Panc1 (cell line): ENCODE results near the gene COL4A1. TPM values are rescaled to one million over a fixed set of nuclear protein-coding genes. Genes with fewer than 3 reads are reported as not detected.

ENCODE experiments used
- ATAC-seq: fragments of 200-7000 bp; cut with Tn5 transposase; 2 replicates; pipeline ENCODE4 v1.9.1; 2020; ENCODE audit warnings: mild to moderate bottlenecking, moderate library complexity
- BruUV-seq: library from RNA; stranded (reverse); fragments of 400-500 nt; replicated peaks from 2 replicates; lab custom pipeline; 2021; lab: Mats Ljungman, UMichigan
- CTCF ChIA-PET: fragments of 300-600 bp; sonication (Branson Sonifier 250); formaldehyde crosslinking; loops from one replicate; lab custom pipeline; 2022; ENCODE audit warnings: antibody characterized with exemption; lab: Charles Lee
- POLR2A ChIA-PET: fragments of 300-600 bp; sonication (Branson Sonifier 250); formaldehyde crosslinking; loops from one replicate; lab custom pipeline; 2022; ENCODE audit warnings: antibody characterized with exemption; lab: Charles Lee
- DNase-seq: peaks from one replicate; pipeline ENCODE4 v3.0.0-alpha.2; 2010; ENCODE audit warnings: low read depth, low spot score
- H3K27ac ChIP-seq: 2 replicates; pipeline ENCODE4 v1.5.1; 2011; ENCODE audit warnings: mild to moderate bottlenecking, low read length, inconsistent platforms
- H3K27me3 ChIP-seq: fragments of 200-500 bp; sonication (Bioruptor generic); 2 replicates; pipeline ENCODE4 v1.6.0; 2014; ENCODE audit warnings: low read length, inconsistent platforms; ENCODE audit not compliant: control insufficient read depth, insufficient read depth
- H3K36me3 ChIP-seq: fragments of 200-500 bp; sonication (Bioruptor generic); 2 replicates; pipeline ENCODE4 v1.5.1; 2014; ENCODE audit warnings: inconsistent platforms, mild to moderate bottlenecking, low read length, moderate library complexity; ENCODE audit not compliant: control insufficient read depth, insufficient read depth
- H3K4me1 ChIP-seq: 2 replicates; pipeline ENCODE4 v1.5.1; 2011; ENCODE audit warnings: inconsistent platforms, mild to moderate bottlenecking, low read length, moderate library complexity; ENCODE audit not compliant: control insufficient read depth, insufficient read depth
- H3K4me3 ChIP-seq, 2 experiments: 2 replicates each; pipeline ENCODE4 v1.5.1; 2011 to 2012; ENCODE audit warnings: low read depth in 2 of 2, low read length in 2 of 2, mild to moderate bottlenecking in 2 of 2, inconsistent platforms in 1 of 2, moderate library complexity in 1 of 2
- H3K9me3 ChIP-seq: fragments of 200-500 bp; sonication (Bioruptor generic); 2 replicates; pipeline ENCODE4 v1.5.1; 2014; ENCODE audit warnings: low read depth, mild to moderate bottlenecking, inconsistent platforms, low read length, moderate library complexity; ENCODE audit not compliant: control insufficient read depth, insufficient read depth
- POLR2AphosphoS5 ChIP-seq: IDR thresholded peaks from 2 replicates; pipeline ENCODE4 v1.6.1; 2012; ENCODE audit warnings: mild to moderate bottlenecking, low read depth, low read length, moderate library complexity
- SIN3A ChIP-seq: IDR thresholded peaks from 2 replicates; pipeline ENCODE4 v1.6.1; 2012; ENCODE audit warnings: low read depth, mild to moderate bottlenecking, low read length, moderate library complexity, borderline replicate concordance; ENCODE audit not compliant: insufficient read depth
- TCF7L2 ChIP-seq: IDR thresholded peaks from 2 replicates; pipeline ENCODE4 v1.6.1; 2011; ENCODE audit warnings: mild to moderate bottlenecking, low read depth, low read length, inconsistent platforms
- in situ Hi-C: cut with HindIII; loops from 2 replicates; pipeline ENCODE4 v1.10.0; 2016; ENCODE audit warnings: low sequenced_read_pairs, low pct_unique_long_range_greater_than_20kb
- intact Hi-C: fragments of 100-400 bp; cut with micrococcal nuclease; formaldehyde crosslinking; loops from one replicate; pipeline ENCODE4 v1.10.0; 2022; ENCODE audit not compliant: unreplicated experiment
- total RNA-seq: library from RNA; stranded (reverse); gene quantifications from one replicate; pipeline ENCODE4 v1.2.1, GENCODE V29; 2021; ENCODE audit not compliant: unreplicated experiment
- TF ChIP-seq, protein P1 (sequence below), 2 experiments: IDR thresholded peaks; 2 replicates each; pipeline ENCODE4 v1.6.1; 2011 to 2012; ENCODE audit warnings: low read depth in 2 of 2, control low read depth in 1 of 2, low read length in 1 of 2, mild to moderate bottlenecking in 1 of 2, moderate library complexity in 1 of 2; ENCODE audit not compliant: insufficient read depth in 1 of 2
- TF ChIP-seq, protein P2 (sequence below): fragments of 450-650 bp; IDR thresholded peaks from 2 replicates; pipeline ENCODE4 v1.5.1; 2017; ENCODE audit warnings: mild to moderate bottlenecking

COL4A1 gene
- total RNA-seq, 1 experiment from 2014 or later: 1.1 TPM

DNA sequence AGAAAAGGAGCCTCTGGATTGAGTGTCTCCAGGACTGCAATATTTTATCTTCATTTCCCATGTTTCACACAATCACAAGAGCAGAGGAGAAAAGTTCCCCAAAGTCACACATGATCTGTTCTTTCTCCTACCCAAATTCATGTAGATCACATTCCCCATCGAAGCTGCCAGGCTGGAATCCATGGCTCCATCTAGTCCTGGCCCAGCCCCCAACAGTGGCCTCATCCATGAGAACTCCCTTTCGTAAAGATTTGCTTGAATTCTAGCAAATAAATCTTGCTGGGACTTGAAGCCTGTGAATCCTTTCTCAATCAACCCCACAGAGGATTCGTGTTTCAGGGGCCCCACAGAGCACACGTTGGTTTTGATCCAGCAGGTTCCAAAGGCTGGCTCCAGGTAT, 109.5 kb downstream of the COL4A1 start:
- POLR2A ChIA-PET: no interaction called here
- intact Hi-C loops: no loop called here
- Histone ChIP-seq H3K4me3 (no peak overlapping the region), H3K4me1 (no peaks in the 10 kb centered on the region), H3K9me3 (no peaks in the 10 kb centered on the region), H3K36me3 (no peaks in the 10 kb centered on the region), H3K27ac (no peak overlapping the region), H3K27me3 (peaks cover 2% of the 10 kb centered on the region; the same call in 1 of the 2 replicates)
- TF ChIP-seq SIN3A: no peak
- TF ChIP-seq TCF7L2: no peak
- TF ChIP-seq, protein P1, sequence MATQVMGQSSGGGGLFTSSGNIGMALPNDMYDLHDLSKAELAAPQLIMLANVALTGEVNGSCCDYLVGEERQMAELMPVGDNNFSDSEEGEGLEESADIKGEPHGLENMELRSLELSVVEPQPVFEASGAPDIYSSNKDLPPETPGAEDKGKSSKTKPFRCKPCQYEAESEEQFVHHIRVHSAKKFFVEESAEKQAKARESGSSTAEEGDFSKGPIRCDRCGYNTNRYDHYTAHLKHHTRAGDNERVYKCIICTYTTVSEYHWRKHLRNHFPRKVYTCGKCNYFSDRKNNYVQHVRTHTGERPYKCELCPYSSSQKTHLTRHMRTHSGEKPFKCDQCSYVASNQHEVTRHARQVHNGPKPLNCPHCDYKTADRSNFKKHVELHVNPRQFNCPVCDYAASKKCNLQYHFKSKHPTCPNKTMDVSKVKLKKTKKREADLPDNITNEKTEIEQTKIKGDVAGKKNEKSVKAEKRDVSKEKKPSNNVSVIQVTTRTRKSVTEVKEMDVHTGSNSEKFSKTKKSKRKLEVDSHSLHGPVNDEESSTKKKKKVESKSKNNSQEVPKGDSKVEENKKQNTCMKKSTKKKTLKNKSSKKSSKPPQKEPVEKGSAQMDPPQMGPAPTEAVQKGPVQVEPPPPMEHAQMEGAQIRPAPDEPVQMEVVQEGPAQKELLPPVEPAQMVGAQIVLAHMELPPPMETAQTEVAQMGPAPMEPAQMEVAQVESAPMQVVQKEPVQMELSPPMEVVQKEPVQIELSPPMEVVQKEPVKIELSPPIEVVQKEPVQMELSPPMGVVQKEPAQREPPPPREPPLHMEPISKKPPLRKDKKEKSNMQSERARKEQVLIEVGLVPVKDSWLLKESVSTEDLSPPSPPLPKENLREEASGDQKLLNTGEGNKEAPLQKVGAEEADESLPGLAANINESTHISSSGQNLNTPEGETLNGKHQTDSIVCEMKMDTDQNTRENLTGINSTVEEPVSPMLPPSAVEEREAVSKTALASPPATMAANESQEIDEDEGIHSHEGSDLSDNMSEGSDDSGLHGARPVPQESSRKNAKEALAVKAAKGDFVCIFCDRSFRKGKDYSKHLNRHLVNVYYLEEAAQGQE (IDR thresholded peaks at IDR 0.05; ENCODE audit: insufficient read depth in 1 of 2, low read depth in 2 of 2, low read length in 1 of 2): no peak
- no peak for TF ChIP-seq POLR2AphosphoS5
- TF ChIP-seq, protein P2, sequence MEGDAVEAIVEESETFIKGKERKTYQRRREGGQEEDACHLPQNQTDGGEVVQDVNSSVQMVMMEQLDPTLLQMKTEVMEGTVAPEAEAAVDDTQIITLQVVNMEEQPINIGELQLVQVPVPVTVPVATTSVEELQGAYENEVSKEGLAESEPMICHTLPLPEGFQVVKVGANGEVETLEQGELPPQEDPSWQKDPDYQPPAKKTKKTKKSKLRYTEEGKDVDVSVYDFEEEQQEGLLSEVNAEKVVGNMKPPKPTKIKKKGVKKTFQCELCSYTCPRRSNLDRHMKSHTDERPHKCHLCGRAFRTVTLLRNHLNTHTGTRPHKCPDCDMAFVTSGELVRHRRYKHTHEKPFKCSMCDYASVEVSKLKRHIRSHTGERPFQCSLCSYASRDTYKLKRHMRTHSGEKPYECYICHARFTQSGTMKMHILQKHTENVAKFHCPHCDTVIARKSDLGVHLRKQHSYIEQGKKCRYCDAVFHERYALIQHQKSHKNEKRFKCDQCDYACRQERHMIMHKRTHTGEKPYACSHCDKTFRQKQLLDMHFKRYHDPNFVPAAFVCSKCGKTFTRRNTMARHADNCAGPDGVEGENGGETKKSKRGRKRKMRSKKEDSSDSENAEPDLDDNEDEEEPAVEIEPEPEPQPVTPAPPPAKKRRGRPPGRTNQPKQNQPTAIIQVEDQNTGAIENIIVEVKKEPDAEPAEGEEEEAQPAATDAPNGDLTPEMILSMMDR: no peak
- DNase-seq (no peak), ATAC-seq (no peak)
- CTCF ChIA-PET: no interaction called here
- no TSS peak for BruUV-seq
- in situ Hi-C loops: no loop called here

DNA sequence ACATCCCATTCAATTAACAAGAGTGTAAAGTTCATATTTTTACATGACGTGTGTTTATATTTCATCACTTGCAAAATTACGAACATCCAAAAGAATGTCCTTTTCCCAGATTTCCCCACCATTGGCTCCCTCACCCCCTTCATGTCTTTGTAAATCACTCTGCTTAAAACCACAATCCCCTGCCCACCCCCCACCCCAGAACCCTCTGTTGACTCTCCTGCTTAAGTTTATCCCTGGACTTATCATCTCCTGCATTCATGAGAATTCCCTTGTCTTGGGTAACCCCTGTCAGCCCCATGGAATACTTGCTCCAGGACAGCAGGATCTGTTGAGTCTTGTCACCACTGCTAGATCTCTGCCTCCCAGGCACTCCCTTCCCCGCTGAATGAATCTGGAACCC, 109.9 kb downstream of the COL4A1 start:
- intact Hi-C loops (no loop called here), in situ Hi-C loops (no loop called here)
- CTCF ChIA-PET: no interaction called here
- H3K27ac ChIP-seq: no peak overlapping the region
- no peaks in the 10 kb centered on the region for H3K9me3 ChIP-seq
- DNase-seq (no peak), ATAC-seq (no peak)
- H3K27me3 ChIP-seq: peaks cover 2% of the 10 kb centered on the region; the same call in 1 of the 2 replicates
- TF ChIP-seq TCF7L2 (no peak), SIN3A (no peak), POLR2AphosphoS5 (no peak)
- TF ChIP-seq, protein P1 (IDR thresholded peaks at IDR 0.05; ENCODE audit: insufficient read depth in 1 of 2, low read depth in 2 of 2, low read length in 1 of 2): no peak
- TF ChIP-seq, protein P2: no peak
- no peak overlapping the region for H3K4me3 ChIP-seq
- POLR2A ChIA-PET: no interaction called here
- no peaks in the 10 kb centered on the region for H3K4me1 ChIP-seq
- BruUV-seq: no TSS peak
- H3K36me3 ChIP-seq: no peaks in the 10 kb centered on the region
